NCI-H1048 (cell line): ENCODE results near the gene CDH22.

Experiments used
- DNase-seq: peaks from one replicate; lab custom pipeline; 2025; lab: John Stamatoyannopoulos, UW

The CDH22 gene

DNA sequence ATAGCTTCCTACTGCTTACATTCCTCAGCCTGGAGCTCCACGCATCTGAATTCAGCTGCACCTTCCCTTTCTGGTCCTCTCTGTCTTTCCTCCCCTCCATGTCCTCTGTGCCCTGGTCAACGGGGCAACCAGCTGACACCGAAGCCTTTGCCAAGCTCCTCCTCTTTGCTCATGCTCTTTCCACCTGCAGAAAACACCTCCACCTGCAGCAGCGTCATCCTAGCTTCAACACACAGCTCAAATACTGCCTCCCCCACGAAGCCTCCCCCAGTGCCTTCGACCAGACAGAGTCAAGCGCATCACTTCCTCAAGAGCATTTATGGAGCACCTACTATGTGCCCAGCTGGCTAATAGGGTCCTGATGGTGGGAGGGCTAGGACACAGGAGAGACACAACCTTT, 9.2 kb downstream of the CDH22 start:
- no peak for DNase-seq

DNA sequence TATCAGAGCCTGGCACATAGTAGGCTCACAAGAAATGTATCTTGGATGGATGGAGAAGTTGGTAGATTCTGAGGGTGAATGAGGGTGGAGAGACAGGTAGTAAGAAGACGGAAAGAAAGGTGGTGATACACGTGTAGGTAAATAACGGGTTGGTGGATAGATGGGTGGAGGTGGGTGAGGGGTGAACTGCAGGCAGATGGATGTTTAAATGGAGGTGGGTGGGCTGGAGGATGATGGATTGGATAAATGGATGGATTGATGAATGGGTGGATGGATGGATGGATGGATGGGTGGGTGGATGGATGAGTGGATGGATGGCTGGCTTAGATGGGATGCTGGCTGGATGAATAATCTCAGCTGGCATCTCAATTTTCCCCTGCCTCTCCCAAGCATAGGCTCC, 9.9 kb downstream of the CDH22 start:
- no peak for DNase-seq

DNA sequence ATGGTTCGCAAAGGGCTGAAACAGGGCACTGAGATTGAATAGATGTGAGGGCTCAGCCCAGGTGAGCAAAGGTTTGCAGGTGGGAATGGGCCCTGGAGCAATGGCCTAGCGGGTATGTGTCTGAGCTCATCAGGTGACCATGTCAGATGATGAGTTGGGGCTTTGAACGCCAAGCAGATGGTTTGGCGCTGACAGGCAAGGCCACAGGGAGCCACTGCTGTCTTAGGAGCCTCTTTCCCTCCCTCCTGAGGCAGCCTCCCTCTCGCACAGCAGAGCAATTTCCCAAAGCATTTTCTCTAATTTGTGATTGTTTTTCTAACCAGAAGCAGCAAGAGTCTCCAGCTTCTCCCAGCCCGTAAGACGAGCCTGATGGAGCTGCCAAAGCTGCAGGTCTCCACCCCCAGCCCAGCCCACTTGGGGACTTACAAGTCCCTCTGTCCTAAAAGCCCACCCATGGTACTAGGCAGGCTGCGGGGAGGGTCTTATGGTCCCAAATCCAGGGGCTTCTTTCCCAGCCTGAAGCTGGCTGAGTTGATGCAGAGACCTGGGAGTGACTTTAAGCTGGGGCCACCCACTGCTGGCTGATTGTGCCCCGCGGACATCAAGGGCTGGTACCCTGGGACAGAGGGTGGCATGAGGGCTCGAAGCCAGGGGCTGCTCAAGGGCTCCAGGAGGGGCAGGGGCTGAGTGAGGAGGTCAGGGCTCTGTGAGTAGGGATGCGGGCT, 11.6 kb downstream of the CDH22 start:
- DNase-seq = no peak

DNA sequence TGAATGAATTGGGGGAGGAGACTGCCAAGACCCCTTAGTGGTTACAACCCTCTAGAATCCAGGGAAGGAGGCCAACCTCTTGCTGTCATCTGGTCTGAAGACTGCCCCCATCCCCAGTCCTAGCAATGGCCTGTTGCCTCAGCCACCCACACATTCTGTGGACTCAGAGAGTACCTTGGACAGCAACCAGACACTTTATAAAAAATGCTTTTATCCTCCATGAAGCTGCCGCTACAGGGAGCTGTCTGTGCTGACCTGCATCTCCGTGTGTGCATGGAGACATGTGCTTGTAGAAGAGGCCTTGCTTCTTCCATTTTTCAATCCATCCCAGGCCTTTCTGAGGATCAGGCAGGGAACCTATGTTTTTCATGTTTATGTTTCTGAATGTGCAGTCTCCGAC, 15.2 kb downstream of the CDH22 start:
- no peak for DNase-seq

GRCh38 chr20:46291401-46291800, 16.9 kb downstream of the CDH22 start:
- no peak for DNase-seq

DNA sequence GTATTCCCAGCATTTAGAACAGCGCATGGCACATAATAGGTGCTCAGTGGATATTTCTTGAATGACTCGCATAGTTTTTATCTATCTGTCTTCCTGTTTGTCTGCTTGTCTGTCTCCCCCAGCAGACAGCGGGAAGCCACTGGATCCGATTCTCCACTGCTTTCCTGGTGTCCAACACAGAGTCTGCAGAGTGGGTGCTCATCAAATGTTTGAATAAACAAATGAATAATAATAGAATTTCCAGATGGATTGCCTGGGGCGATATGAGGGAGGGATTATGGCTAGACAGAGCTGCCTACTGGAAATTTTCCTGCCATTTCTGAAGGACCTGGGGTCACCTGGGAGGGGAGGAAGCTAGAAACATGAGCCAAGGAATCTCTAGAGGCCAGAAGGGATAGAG, 18.9 kb downstream of the CDH22 start:
- DNase-seq = no peak

DNA sequence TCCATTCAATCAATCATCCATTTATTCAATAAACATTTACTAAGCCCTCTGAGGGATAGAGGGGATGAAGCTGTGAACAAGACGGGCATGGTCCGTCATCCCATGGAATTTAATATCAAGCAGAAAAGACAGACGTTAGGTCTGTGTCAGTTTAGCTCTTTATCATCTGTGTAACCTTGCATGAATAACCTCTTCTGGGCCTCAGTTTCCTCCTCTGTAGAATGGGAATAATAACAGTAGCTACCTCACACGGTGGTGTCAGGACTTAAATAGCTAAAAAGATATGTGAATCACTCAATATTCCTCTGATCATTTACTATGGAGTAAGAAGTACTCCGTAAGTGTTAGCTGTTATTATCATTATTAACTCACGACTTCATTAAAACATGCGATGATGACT, 21.3 kb downstream of the CDH22 start:
- DNase-seq = no peak

GRCh38 chr20:46286382-46286781, 21.9 kb downstream of the CDH22 start:
- DNase-seq = no peak

DNA sequence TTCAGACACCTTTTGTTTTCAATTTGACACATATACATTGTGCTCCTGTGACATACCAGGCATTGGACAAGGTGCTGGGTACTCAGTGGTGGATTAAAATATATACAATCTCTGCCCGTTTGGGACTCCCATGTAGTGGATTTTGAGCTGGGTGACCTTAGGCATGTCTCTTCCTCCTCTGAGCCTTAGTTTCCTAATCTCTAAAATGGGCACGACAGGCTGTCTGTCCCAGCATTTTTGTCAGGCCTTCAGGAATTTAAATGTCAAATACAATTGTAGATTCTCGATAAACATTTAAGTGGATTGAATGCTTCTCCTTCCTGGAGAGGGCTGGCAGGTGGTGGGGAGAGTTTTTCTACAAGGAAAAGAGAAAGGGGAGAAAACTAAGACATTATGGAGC, 22.6 kb downstream of the CDH22 start:
- DNase-seq = no peak

GRCh38 chr20:46285072-46285471, 23.2 kb downstream of the CDH22 start:
- DNase-seq = no peak

GRCh38 chr20:46284040-46284427, 24.3 kb downstream of the CDH22 start:
- DNase-seq = no peak

DNA sequence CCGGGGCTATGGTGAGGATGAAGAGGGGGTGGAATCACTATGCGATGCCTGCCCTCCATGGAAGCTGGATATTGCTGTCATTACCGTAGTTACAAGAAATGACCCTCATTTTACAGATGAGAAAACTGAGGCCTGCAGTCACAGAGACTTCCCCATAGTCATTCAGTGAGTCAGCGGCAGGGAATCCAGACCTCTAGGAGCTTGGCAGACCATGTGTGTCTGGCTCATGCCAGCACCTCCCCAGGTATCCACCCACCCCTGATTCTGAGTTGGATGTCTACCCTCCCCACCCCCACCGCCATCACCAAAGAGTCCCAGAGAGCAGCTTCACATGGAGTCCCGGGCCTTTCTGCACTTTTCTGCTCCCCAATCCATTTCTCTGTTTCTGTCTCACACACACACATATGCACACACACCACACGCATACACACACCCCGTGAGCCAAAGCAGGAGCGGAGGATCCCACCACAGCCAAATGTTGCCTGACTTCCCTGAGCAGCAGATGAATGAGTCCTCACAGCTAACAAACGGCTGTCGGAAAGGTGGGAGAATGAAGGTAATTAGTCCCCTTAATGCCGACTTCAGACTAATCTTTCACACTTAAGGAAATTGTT, 24.8 kb downstream of the CDH22 start:
- no peak for DNase-seq

- DNase-seq = no peak
Measured at GRCh38 chr20:46282669-46283068, 25.6 kb downstream of the CDH22 start.

- DNase-seq = no peak
Measured at GRCh38 chr20:46279103-46279502, 29.2 kb downstream of the CDH22 start.

DNA sequence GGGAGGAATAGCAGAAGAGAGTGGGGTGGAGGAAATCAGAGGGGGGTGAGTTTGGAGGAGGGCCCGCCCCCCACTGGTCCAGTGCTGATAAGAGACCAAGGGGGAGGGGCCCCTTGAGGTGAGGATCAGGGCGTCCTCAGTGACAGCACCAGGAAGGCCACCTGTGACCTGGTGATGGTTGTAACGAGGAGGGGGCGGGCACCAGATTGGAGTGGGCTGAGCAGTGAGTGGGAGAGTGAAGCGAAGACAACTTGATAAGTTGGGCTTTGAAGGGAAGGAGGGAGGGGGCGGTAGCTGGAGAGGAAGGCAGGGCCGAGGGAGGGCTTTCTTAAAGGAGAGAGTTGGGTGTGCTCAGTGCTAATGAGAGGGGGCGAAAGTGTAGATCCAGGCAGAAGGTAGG, 30.7 kb downstream of the CDH22 start:
- DNase-seq = no peak

DNA sequence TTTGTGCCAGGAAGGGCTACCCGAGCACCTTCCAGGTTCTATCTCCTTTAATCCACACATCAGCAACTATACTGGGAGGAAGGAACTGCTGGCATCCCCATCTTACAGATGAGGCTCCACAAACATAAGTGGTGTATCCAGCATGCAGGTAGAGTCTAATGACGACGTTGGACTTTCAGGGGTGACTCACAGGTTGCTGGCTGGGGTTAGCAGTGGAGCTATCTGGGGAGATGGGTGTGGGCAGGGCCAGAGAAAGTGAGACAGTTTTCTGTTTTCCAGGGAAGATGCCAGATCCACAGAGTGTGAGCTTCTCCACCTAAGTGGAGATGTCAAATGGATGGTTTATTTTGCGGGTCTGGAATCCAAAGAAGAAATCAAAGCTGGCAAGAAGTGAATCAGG, 31.8 kb downstream of the CDH22 start:
- DNase-seq = no peak

DNA sequence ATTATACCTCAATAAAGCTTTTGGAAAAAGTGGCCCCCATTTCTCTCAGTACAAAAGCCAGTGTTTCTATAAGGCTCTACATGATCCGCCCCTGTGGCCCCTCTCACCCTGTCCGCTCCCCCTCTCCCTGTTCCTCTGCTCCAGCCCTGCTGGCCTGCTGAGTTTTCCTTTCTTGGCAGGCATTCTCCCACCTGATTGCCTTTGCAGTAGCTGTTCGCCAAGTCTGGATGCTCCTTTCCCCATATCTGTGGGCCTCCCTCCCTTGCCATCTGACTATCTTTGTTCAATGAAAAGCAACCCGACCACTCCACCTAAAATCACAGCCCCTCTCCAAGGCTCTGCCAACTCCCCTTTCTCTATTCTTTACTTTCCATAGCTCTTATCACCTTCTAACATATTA, 33.2 kb downstream of the CDH22 start:
- DNase-seq = no peak

DNA sequence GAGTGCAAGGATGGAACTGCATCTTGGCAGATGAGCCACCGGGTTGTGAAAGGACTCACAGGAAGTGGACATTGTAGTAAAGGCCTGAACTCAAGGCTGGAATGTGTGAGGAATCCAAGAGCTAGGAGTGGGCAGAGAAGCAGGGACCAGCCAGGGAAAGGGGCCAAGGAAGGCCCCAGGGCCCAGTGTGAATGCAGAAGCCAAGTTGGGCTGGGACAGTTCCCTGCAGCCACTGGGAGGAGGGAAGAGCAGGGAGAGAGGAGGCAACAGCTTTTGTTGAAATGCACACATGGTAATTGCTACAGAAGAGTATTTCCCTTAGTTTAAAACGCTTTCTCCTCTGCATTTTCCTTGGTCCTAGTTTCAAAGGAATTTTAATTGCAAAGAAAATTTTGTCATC, 34.6 kb downstream of the CDH22 start:
- DNase-seq = no peak

- DNase-seq = no peak
Measured at GRCh38 chr20:46272389-46273047, 35.8 kb downstream of the CDH22 start.

DNA sequence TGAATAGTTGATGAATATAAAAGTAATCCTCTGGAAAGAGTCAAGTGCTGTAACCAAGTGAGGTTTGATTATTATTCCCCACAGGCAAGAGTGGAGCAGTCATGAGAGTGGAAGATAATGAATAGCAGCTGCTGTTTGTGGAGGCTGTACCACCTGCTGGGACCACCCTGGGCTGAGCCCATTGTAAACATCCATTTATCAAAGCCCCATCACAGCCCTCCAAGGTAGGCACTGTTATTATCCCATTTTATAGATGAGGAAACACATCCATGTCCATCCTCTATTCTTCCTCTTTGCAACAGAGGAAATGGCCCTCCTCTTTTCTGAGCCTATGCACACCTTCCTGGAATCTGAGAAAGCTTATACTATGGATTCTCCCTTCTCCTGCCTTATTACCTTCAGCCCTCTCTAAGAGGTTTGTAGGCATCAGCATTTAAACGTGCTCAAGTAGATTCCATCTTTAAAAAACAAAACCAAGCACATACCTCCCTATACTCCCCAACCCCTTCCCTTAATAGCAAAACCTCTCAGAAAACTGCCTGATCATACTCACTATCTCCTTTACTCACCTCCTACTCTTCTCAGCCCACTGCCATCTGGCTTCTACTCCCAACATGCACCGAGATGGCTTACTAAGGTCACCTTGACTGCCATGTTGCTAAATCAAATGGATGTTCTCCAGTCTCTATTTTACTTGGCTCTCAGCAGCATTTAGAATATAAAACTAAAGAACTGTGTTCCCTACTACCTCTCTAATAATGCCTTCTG, 37.1 kb downstream of the CDH22 start:
- DNase-seq = no peak

DNA sequence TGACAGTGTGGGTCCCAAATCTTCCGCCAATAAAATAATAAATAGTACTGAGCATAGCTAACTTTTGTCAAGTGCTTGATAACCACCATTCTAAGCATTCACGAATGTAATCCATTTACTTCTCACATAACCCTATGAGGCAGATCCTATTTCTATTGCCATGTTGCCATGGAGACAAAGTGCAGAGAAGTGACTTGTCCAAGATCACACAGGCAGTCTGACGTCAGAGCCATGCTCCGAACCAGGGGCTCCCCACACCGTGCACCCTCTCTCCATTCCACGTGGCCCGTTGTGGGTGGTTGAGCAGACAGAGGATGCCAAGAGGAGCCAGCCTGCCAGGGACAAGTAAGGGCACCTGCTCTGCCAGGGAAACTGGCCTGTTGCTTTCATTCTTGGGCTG, 38.9 kb downstream of the CDH22 start:
- DNase-seq = no peak

- no peak for DNase-seq
Measured at GRCh38 chr20:46268662-46269061, 39.6 kb downstream of the CDH22 start.

DNA sequence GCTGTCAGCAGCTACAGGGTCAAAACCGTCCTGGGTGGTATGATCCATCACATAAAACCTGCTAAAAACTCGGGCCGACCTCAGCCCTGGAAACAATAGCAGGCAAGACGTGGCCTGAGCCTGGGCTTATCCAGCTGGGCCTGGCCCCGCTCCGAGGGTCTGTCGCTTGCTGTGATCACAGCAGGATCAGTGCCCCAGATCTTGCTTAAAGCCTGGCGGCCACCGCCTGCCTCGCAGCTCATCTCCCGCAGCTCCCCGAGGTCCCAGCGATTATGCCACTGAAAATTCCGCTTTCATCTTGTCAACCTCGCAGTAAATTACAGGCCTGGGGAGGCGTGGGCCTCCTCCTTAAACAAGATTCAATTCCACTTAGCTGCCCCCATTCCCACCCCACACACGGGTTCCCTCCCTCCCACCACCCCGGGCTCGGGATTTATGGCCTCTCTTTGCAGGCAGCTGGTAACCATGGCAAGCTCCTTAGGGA, 40.1 kb downstream of the CDH22 start:
- DNase-seq = no peak
